Activated CD8-positive, alpha-beta memory T cell treated with anti-CD3 and anti-CD28 coated beads, Interleukin-2, amount 50 U/mL, for 24 hours (primary cell): Measurements from ENCODE around the gene ADGRG3.

Experiments
- DNase-seq: peaks from one replicate; pipeline ENCODE4 v3.0.0-alpha.2; 2020; ENCODE audit errors: extremely low read depth

ADGRG3 gene

DNA sequence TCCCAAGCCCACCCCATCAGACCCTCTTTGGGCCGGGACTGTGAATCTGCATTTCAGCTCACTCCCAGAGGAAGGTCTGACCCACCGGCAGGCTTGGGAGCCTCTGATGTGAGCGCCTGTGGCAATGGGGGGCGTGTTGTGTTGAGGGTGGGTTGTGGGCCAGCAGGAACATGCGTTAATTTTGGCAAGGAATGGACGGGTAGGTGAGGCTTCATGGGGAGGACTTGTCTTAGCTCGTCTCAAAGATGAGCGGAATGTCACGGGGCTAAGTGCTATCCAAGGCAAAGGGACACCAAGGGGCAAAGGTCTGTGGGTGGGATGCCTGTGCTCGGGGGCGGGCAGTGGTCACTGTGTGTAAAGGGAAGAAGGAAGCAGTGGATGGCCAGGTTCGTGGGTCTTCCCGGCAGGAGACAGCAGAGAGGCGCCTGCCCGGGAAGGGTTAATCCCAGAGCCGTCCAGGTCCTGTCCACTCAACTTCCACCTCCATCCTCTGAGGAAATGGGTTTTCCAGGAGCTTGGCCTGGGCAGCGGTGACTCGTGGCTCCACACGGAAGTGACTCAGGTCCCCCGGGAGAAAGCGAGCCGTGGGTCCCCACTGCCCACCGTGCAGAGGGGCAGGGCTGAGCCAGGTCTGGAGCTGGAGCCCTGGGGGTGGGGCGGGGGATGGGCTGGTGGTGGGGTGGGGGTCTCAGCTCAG is 22.3 kb upstream of the ADGRG3 start:
- DNase-seq, result no peak

DNA sequence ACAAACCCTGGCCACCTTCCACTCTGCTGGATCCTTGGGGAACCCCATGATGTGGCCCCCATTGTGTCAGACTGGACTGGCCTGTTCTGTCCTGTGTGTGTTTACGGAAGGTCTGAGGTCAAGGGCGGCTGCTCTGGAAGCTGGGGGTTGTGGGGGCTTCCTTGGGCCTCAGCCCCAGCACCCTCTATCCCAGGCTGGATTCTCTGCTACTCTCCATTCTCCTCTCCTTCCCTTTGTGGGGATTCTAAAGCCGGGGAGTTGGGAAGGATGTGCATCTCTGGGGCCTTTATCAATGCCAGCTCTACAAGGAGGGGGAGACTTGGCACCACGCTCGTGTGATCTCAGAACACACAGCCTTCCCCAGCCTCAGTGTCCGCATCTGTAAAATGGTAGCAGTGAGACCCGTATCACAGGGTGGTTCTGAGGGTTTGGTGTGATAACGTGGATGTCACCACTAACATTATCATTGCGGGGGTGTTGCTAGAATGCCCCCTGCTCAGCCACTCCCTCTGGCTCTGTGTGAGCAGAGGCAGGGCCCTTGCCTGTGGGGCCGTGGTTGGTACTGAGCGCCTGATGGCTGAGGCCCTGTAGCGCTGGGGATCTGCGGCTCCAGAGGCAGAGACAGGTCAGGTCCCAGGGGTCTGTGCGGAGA is 21.6 kb upstream of the ADGRG3 start:
- DNase-seq, result no peak

DNA sequence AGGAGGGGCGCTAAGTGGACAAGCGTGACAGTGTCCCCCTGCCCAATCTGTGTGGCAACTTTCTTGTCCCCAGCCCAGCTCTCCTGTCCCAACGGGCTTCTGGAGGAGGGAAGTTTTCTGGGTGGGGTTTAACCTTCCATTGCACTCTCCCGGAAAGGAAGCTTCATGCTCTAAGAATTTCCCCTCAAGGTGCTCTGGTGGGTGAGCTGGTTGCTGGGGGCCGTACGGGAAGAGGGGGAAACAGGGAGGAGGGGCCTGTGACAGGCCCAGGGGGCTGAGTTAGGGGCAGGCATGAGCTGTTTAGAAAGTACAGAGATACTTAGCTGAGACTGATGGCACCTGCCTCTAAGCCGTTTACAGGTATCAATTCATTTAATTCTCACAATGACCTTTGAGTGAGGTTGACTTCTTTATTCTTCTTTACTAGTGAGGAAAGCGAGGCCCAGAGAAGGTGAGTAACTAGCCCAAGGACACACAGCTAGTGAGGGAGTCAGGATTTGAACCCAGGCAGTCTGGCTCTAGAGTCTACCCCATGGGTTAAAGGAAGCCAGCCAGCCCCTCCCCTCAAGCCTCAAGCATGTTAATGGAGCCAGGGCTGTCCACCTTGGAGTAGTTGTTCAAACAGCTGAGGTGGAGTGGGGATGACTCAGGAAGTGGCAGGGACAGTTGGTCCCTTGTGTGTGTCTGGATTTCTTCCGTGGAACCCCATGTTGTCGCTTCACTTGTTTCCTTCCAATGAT is 20.8 kb upstream of the ADGRG3 start:
- no peak for DNase-seq

DNA sequence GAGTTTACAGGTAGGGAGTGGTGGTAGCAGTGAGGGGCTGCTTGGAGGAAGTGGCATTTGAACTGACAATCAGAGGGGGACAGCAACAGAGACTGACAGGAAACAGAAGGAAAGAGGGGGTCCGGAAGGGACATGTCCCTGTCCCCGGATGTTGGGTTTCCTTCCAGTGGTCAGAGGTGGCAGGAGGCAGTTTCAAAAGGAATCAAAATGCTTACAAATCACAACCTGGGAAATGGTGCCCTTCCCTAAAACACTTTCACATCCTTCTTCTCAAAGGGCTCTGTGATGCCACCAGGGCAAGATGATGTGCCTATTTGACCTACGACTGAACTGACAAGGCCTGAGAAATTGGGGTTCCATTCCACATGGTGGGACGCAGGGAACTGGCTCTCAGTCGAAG is 20.0 kb upstream of the ADGRG3 start:
- DNase-seq, result no peak

DNA sequence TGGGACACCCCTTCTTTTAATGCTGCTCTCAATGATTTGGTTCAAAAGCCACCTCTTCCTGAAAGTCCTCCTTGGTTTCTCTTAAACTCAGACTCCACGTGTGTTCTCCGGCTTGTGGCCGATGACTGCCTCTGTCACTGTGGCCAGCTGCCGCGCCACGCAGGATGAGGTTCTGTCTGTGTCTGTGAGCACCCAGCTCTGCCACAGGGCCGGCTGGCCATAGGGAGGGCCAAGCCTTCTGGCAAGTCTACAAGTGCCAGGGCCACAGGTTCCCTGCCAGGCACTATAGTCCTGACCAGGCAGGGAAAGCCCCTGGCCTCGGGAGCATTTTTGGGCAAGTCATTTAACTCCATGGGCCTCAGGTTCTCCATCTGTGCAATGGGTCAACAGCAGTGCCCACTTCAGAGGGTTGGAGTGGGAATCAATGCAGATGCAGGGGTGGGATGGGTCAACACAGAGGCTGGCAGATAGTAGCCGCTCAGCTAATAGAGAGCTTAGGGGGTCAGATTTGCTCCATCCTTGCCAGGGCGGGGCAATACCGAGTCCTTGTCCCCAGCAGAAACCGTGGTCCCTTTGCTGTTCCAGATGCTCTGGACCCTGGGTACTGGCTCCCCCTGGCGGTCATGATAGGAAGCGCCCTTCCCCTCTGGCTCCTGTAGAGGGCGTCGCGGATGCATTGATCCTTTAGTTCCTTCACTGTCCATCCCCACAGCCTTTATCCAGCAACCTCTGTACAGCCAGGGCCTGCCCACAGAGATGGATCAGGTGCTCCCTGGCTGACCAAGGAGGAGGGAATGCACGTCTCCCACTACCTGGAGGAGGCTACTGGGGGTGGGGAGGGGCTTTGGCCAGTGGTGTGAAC is 19.3 kb upstream of the ADGRG3 start:
- peak; percentile 71 for DNase-seq

DNA sequence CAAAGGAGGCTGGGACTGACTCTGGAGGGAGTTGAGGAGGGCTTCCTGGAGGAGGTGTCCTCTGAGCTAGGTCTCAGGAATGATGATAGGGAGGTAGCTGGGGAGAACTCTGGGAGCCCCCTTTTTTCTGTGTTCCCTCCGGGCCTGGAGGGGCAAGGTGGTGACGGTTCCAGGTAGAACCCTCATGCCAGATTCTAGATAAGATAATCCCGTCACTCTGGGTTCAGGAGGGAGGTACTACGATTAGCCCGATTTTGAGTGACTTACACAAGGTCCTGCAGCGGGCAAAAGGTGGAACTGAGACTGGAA is 18.7 kb upstream of the ADGRG3 start:
- no peak for DNase-seq

DNA sequence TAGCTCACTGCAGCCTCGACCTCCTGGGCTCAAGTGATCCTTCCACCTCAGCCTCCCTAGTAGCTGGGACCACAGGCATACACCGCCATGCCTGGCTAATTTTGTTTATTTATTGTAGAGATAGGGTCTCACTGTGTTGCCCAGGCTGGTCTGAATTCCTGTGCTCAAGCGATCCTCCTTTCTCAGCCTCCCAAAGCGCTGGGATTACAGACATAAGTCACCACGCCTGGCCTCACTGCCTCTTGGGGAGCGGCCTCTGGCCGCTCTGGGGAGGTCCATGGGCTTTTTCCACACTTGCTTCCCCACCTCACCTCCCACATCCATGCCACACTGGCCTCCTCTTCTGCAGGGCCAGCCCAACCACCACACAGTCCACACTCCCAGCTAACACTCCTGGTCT is 18.3 kb upstream of the ADGRG3 start:
- no peak for DNase-seq

DNA sequence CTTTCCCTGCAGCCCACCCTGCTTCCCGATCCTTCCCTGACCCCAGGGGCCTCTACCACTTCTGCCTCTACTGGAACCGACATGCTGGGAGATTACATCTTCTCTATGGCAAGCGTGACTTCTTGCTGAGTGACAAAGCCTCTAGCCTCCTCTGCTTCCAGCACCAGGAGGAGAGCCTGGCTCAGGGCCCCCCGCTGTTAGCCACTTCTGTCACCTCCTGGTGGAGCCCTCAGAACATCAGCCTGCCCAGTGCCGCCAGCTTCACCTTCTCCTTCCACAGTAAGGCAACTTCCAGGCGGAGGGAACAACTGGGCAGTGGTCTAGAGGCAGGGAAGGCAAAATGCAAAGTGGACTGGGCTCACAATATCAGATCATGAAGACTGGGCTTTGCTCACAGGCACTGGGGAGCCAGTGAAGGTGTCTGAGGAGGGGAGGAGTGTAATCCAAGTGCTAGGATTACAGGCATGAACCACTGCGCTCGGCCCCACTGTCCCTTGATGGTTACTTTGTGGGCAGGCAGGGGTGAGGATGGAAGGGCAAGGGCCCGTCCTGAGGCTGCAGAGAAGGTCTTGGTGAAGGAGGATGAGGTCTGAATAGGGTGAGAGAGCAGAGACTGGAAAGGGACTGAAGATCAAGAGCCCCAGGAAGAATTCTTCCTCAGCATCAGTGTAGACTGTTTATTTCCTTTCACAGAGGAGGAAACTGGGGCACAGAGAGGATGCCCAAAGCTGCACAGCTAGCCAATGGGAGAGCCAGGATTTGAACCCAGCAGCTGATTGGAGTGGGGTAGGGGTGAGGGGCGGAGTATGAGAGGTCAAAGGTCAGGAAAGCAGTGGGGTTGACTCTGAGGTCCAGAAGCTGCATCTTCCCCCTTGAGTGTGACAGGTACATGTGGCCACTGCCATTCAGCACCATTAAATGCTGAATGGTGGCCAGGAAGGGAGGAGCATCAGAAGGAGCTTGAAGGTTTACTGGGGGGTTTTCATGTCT is 16.5 kb upstream of the ADGRG3 start:
- no peak for DNase-seq

DNA sequence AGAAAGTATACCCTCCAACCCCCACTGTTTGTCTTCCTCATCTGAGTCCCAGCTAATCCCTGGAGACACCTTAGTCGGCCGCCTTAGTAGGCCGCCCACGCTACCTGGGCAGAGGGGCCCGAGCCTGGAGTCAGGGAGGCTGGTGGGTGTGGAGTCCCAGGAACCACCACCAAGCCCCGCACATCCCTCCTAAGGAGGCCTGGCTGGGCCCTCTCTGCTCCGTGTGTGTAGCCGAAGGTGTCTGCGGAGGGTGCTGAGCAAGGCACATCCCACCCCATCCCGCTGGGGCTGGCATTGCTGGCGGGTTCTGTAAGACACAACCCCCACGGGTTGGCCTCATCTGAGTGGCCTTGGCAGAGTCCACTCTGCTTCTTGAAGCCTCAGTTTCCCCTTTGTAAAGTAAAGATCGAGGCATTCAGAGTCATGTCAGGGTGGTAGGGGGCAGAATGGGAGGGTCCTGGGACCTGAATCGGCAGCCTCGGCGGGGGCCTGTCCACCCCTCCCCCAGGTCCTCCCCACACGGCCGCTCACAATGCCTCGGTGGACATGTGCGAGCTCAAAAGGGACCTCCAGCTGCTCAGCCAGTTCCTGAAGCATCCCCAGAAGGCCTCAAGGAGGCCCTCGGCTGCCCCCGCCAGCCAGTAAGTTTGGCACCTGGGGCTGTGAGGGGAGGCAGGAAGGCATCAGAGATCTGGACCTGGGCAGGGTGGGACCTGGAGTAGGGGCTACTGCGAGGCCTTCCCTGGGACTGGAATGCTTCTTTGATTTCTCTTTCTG is 15.2 kb upstream of the ADGRG3 start:
- DNase-seq, result no peak

DNA sequence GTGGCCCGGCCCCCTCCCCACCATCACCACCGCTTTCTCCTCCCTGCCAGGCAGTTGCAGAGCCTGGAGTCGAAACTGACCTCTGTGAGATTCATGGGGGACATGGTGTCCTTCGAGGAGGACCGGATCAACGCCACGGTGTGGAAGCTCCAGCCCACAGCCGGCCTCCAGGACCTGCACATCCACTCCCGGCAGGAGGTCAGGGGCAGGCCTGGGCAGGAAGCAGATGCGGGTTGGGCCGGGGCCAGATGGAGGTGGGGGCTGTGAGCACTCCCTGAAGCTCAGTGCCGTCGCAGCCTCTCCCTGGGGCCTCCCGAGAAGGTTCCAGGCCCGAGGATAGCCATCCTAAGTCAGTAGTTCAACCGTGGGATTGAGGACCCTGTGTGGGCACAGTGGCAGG is 14.2 kb upstream of the ADGRG3 start:
- DNase-seq, result no peak

DNA sequence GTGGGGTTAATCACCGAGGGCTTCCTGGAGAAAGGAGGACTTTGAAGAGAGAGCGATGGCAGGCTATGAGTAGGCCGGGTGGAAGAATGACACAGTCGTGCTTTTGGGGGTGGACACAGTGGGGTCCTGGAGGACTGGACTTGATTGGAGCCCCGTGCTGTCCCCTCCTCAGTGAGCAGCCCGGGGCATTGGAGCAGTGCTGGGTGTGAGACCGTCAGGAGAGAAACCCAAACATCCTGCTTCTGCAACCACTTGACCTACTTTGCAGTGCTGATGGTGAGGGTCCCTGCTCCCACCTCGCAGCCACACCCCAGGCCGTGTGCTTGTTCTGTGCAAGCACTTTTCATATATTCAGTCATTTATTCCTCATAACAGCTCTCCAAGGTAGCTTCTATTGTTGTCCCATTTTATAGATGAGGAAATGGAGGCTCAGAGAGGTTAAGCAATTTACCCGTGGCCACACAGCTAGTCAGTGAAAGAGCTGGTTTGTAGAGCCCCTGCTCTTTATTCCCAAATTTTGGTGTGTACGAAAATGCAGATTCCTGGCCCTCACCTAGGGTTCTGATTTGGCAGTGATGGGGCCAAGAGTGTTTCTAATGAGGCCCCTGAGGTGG is 11.7 kb upstream of the ADGRG3 start:
- DNase-seq, result no peak

DNA sequence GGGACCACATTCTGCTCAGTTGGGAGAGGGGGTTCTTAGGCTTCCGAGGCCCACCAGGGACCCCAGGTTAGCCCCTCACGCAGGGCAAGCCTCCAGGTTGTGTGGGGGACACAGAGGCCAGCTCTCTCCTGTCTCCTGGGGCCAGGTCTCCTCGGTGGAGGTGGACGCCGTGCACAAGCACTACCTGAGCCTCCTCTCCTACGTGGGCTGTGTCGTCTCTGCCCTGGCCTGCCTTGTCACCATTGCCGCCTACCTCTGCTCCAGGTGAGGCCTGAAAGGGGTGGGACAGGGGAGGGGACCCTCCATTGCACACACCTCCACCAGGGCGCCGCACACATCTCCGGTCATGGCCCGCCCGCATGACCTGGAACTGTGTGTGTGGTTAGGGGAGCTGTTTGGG is 10.9 kb upstream of the ADGRG3 start:
- DNase-seq, result no peak

DNA sequence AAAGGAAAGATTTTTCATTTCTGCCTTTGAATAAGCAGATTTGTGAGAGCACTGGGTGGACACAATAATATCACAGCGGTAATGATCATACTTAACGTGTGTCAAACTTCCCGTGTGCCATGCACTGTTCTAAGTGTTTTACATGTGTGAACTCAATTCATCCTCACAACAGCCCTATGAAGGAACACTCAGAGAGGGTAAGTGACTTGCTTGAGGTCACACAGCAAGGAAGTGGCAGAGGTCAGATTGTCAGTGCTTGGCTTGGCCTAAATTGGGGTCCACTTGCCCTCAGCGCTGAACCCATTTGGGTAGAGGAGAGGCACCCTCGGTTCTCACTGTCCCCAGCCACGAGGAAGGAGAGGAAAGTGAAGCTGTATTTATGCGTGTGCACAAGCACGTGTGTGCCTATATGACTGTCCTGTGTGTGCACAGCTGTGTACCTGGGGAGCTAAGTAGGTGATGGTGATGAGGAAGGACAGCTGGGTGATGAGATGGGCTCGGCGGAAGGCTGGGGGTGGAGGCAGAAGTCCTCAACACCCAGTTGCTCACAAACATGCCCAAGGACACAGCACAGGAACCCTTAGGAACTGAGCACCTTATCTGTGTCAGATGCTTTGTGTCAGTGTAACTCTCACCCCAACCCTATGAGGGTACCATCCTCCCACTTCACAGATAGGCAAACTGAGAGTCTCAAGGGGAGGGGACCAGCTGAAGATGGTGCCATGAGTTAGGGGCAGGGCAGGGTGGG is 9.8 kb upstream of the ADGRG3 start:
- no peak for DNase-seq

DNA sequence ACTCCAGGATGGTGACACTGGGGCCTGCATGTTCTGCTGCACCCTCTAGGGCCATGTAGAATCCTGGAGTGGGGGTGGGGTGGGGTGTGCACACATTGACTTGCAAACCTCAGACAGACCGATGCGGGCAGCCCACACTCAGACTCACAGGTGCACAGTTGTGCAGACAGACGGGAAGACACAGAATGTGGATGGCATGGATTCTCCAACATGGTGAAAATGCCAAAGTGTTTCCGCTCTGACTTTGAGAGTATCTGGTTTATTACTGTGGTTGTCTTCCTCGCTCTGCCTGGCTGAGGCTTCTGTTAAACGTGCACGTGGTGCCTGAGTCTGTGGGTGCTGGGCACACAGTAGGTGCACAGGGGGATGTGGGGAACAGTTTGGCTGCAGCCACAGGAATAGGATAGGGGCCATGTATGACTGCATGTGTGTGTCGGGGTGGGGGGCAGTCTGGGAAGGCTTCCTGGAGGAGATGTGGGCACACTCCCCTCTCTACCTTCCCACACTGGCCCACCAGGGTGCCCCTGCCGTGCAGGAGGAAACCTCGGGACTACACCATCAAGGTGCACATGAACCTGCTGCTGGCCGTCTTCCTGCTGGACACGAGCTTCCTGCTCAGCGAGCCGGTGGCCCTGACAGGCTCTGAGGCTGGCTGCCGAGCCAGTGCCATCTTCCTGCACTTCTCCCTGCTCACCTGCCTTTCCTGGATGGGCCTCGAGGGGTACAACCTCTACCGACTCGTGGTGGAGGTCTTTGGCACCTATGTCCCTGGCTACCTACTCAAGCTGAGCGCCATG is 9.0 kb upstream of the ADGRG3 start:
- no peak for DNase-seq

DNA sequence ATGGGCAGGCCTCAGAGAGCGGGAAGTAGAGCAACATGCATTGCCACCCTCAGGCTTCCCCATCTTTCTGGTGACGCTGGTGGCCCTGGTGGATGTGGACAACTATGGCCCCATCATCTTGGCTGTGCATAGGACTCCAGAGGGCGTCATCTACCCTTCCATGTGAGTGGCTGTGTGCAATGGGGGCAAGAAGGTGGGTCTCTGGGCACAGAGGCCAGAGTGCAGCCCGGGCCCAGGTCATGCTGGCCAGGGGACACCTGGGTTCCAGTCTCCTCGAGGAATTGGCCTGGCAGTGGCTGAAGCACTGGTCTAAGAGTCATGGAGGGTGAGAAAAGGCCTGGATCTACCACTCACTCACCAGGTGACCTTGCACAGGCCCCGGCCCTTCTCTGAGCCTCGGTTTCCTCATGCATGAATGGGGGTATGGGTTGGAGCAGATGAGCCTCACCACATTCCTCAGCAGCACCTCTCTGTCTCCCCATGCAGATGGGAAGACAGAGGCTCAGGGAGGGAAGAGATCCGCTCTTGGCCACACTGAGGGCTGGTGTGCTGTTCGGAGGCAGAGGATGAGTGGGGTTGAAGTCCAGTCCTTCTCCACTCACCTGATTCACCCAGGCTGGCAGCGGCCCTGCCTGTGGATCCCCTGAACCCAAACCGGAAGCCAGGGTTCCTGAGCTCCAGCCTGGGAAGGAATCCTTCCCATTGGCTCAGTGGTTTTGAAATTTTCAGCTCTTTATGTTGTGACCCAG is 7.2 kb upstream of the ADGRG3 start:
- no peak for DNase-seq

DNA sequence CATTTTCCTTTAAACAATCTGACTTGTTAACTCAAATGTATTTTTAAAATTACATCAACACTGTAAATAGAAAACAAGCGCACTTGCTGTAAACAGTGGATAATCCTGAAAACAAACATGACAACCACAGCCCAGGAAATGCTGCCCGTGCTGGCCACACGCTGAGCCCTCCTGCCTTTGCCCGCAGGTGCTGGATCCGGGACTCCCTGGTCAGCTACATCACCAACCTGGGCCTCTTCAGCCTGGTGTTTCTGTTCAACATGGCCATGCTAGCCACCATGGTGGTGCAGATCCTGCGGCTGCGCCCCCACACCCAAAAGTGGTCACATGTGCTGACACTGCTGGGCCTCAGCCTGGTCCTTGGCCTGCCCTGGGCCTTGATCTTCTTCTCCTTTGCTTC is 6.6 kb upstream of the ADGRG3 start:
- no peak for DNase-seq
